Adipose tissue (tissue), 3 donors: Measurements from ENCODE around the gene DIMT1. TPM values are rescaled to one million over a fixed set of nuclear protein-coding genes. Genes with fewer than 3 reads are reported as not detected.

Experiments used
- polyA plus RNA-seq, 3 donors: library from polyadenylated mRNA; stranded (reverse); fragments of 200-250 nt; gene quantifications; one replicate each; pipeline ENCODE4 v1.2.3, GENCODE V29; 2013
- donor health status: healthy with polysubstance abuse.
- donor health status: Bipolar disorder and iron deficiency.
- donor health status: healthy.

Gene DIMT1
- polyA plus RNA-seq, 3 donors: 17.0 to 27.2 (median 18.9) TPM

Other genes with a start within 250 kb of the DIMT1 start
- gene KIF2A, start 97.7 kb downstream of the DIMT1 start, polyA plus RNA-seq: 10 to 100 TPM in 1 of 3 donors, 1 to 10 TPM in 2; 8.2 to 13.0 (median 9.2) TPM
- 10 to 100 TPM in 2 of 3 donors, 1 to 10 TPM in 1; 5.5 to 21.6 (median 12.9) TPM for gene IPO11, start 8.9 kb upstream of the DIMT1 start, polyA plus RNA-seq
- gene LRRC70, start 174.9 kb upstream of the DIMT1 start, polyA plus RNA-seq: 10 to 100 TPM in 1 of 3 donors, 1 to 10 TPM in 2; 1.0 to 14.7 (median 6.1) TPM